Colonic mucosa (tissue), 4 donors: ENCODE results near the gene KIAA0232. TPM values are rescaled to one million over a fixed set of nuclear protein-coding genes. Genes with fewer than 3 reads are reported as not detected.

Experiments
- DNase-seq: peaks from one replicate; pipeline ENCODE4 v3.0.0-alpha.2; 2020
- H3K27ac ChIP-seq: fragments of 200-600 bp; one replicate; pipeline ENCODE4 v1.8.0; 2021
- H3K27me3 ChIP-seq: fragments of 200-600 bp; one replicate; pipeline ENCODE4 v1.8.0; 2021
- H3K36me3 ChIP-seq: fragments of 200-600 bp; one replicate; pipeline ENCODE4 v1.8.0; 2021
- H3K4me1 ChIP-seq: fragments of 200-600 bp; one replicate; pipeline ENCODE4 v1.8.0; 2021; ENCODE audit warnings: mild to moderate bottlenecking
- H3K4me3 ChIP-seq: fragments of 200-600 bp; one replicate; pipeline ENCODE4 v1.8.0; 2021
- H3K9ac ChIP-seq, 2 donors: one replicate each; pipeline ENCODE4 v1.7.0; 2013; ENCODE audit warnings: control low read depth in 2 of 2, low read depth in 2 of 2, low read length in 2 of 2
- H3K9me3 ChIP-seq: fragments of 200-600 bp; one replicate; pipeline ENCODE4 v1.8.0; 2021
- intact Hi-C: fragments of 100-400 bp; cut with DNase I; formaldehyde crosslinking; loops from one replicate; pipeline ENCODE4 v1.14.1; 2022
- total RNA-seq, 2 donors: library from RNA; stranded (reverse); fragmentation: NEBNext Ultra II Directional in 1 of 2; extraction: Animal tissue kit (Norgen Biotek cat#: 25700) in 1 of 2; gene quantifications; one replicate each; pipeline ENCODE4 v1.2.1, GENCODE V29; 2021
- TF ChIP-seq, protein P1 (sequence below): fragments of 200-600 bp; IDR thresholded peaks from one replicate; pipeline ENCODE4 v1.8.0; 2022; ENCODE audit warnings: antibody characterized with exemption, mild to moderate bottlenecking
- donor health status: healthy.
- donor health status: DM: no; HTN: no; CAD: no.
- donor health status: DM: no; HTN: no; CAD: no.

KIAA0232 gene
- total RNA-seq, 2 donors from 2014 or later = 20.8 to 32.8 TPM

DNA sequence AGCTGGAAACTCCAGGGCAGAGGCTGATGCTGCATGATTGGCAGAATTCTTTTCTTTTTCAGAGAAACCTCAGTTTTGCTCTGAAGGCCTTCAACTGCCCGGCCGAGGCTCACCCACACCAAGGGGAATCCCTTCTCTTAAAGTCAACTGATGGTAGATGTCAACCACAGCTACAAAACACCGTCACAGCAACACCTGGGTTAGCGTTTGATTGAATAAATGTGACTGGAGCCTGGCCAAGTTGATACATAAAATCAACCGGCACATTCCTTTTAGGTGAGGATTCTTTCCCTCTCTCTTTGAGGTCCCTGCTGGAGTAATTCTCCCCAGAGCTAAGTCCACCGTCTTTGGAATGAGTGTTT is 15.2 kb upstream of the KIAA0232 start:
- H3K4me1 ChIP-seq = peaks cover 13% of the 10 kb centered on the region
- H3K27me3 ChIP-seq = no peaks in the 10 kb centered on the region
- H3K4me3 ChIP-seq = no peak overlapping the region
- TF ChIP-seq, protein P1, sequence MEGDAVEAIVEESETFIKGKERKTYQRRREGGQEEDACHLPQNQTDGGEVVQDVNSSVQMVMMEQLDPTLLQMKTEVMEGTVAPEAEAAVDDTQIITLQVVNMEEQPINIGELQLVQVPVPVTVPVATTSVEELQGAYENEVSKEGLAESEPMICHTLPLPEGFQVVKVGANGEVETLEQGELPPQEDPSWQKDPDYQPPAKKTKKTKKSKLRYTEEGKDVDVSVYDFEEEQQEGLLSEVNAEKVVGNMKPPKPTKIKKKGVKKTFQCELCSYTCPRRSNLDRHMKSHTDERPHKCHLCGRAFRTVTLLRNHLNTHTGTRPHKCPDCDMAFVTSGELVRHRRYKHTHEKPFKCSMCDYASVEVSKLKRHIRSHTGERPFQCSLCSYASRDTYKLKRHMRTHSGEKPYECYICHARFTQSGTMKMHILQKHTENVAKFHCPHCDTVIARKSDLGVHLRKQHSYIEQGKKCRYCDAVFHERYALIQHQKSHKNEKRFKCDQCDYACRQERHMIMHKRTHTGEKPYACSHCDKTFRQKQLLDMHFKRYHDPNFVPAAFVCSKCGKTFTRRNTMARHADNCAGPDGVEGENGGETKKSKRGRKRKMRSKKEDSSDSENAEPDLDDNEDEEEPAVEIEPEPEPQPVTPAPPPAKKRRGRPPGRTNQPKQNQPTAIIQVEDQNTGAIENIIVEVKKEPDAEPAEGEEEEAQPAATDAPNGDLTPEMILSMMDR = no peak
- intact Hi-C loops = no loop called here
- peak overlapping the region; percentile 82 for H3K27ac ChIP-seq
- peak overlapping the region in 1 of 2 donors; percentile 64 for H3K9ac ChIP-seq
- peak; percentile 69 for DNase-seq
- H3K36me3 ChIP-seq = no peaks in the 10 kb centered on the region
- H3K9me3 ChIP-seq = no peaks in the 10 kb centered on the region

DNA sequence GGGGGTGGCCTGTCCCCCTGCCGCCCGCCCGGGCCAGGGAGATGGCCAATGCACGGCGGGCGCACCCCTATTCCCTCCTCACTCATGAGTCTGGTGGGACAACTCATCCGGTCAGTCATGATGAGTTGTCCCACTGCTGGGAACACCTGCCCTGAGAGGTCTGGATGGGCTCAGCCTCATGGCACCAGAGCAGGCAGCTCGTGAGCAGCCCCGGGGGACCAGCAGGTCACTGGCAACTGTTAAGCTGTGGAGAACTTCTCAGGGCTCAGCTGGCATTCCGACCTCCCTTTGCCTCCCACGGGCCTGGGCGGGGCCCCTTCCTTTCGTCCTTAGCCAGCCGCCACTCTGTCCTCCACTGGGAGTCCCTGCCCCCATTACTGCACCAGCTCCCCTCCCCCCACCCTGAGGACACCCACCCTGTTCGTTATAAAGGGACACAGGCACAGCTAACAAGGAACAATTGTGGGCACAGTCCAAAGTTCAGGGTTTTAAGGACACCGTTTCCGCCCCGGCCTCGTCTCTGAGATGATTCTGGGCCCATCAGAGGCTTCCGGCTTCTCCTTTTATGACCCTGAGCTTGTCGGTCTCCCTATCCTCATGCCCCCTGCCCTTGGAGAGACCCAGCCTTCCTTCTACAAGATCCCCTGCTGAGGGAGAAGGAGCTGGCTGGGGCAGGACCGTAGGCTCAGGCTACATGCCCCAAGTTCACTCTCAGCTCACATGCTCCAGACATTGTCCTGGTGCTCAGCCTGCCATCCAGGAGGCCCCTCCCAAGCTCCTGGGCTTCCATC is 14.6 kb upstream of the KIAA0232 start:
- H3K9ac ChIP-seq = peak overlapping the region; percentile 39 to 72
- no peak overlapping the region for H3K4me3 ChIP-seq
- H3K27ac ChIP-seq = peak overlapping the region; percentile 82
- peaks cover 14% of the 10 kb centered on the region for H3K4me1 ChIP-seq
- DNase-seq = peak; percentile 81
- H3K36me3 ChIP-seq = no peaks in the 10 kb centered on the region
- H3K27me3 ChIP-seq = no peaks in the 10 kb centered on the region
- TF ChIP-seq, protein P1 = no peak
- intact Hi-C loops = no loop called here
- no peaks in the 10 kb centered on the region for H3K9me3 ChIP-seq

DNA sequence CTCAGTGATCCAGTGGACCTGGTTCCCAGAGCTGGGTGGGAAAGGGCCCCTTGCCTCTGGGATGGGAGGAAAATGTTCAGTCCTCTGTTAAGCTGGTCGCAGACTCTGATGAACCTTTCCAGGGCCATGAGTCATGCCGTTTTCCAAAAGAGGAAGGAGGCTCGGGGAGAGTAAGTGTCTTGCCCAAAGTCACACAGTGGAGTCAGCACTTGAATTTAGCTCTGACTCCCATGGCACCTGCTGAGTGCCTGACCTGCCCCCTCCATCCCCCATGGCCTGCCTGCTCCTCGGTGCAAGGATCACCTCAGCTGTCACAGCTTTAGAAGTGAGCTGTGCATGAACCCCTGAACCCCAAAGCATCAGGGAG is 14.0 kb upstream of the KIAA0232 start:
- intact Hi-C loops = no loop called here
- peak; percentile 46 for DNase-seq
- H3K27ac ChIP-seq = peak overlapping the region; percentile 82
- H3K27me3 ChIP-seq = no peaks in the 10 kb centered on the region
- no peaks in the 10 kb centered on the region for H3K9me3 ChIP-seq
- peak overlapping the region in 1 of 2 donors; percentile 72 for H3K9ac ChIP-seq
- no peaks in the 10 kb centered on the region for H3K36me3 ChIP-seq
- TF ChIP-seq, protein P1 = no peak
- H3K4me3 ChIP-seq = no peak overlapping the region
- peaks cover 18% of the 10 kb centered on the region for H3K4me1 ChIP-seq

DNA sequence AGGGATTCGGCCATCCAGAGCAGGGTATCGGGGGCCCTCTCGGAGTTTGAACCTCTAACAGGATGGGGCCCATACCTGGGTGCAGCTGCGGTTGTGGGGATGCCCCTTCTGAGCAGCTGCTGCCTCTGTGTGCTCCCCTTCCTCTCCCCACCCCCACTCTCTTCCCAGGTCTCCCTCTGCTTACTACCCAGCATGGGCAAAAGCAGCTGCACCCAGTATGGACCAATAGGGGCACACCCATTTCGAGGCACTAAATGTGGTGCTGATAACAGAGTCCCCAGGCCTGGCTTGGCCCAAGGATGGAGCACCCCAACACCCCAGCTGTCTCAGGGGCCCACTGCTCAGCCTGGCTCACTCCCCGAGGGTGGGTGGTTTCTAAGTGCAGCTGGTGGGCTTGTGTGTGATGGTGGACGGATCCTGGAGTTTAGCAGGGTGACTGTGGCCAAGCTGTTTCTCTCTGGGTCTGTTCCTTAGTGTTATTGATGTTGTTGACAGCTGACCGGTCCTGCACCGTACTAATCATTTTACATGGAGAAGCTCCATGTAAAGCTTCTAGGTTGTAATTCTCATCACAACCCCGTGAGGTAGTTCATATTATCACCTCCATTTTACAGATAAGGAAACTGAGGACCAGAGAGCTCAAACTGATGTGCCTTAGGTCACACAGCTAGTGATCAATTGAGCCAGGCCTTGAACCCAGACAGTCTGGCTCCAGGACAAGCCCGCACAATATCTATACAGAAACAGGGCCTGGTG is 13.1 kb upstream of the KIAA0232 start:
- H3K36me3 ChIP-seq = no peaks in the 10 kb centered on the region
- no peaks in the 10 kb centered on the region for H3K9me3 ChIP-seq
- peak; percentile 46 for DNase-seq
- H3K27me3 ChIP-seq = no peaks in the 10 kb centered on the region
- H3K4me1 ChIP-seq = peaks cover 21% of the 10 kb centered on the region
- peak overlapping the region; percentile 44 for H3K27ac ChIP-seq
- H3K4me3 ChIP-seq = no peak overlapping the region
- intact Hi-C loops = no loop called here
- TF ChIP-seq, protein P1 = no peak
- H3K9ac ChIP-seq = peak overlapping the region; percentile 30 to 72

DNA sequence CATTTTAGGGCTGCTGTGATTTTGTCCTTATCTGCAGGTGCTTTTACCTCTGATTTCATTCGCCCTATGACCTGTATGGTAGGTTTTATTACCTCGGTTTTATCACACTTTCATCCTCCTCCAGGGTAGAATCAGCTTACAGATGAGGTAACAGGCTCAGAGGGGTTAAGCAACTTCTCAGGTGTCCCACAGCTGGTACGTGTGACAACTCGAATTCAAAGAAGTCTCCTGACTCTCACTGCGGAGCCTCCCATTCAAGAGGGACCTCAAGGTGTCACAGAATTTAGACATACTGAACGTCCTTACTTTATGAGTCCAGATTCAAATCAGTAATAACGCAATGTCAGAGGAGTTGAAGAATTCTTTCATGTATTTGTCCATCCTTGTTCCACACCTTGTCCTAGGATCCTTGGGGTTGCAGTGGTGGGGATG is 12.5 kb upstream of the KIAA0232 start:
- DNase-seq = peak; percentile 45
- H3K27me3 ChIP-seq = no peaks in the 10 kb centered on the region
- H3K9me3 ChIP-seq = no peaks in the 10 kb centered on the region
- peak overlapping the region in 1 of 2 donors; percentile 72 for H3K9ac ChIP-seq
- no peaks in the 10 kb centered on the region for H3K36me3 ChIP-seq
- H3K4me1 ChIP-seq = peaks cover 21% of the 10 kb centered on the region
- intact Hi-C loops = no loop called here
- no peak overlapping the region for H3K4me3 ChIP-seq
- peak overlapping the region; percentile 44 for H3K27ac ChIP-seq
- TF ChIP-seq, protein P1 = no peak
